Ovary (tissue), 9 donors: ENCODE results near the gene ERN1. TPM values are rescaled to one million over a fixed set of nuclear protein-coding genes. Genes with fewer than 3 reads are reported as not detected.

ENCODE experiments used
- DNase-seq, 5 donors: peaks; one replicate each; pipeline ENCODE4 v3.0.0-alpha.2; 2019 to 2020
- H3K27ac ChIP-seq, 2 donors: fragments of 200-600 bp; one replicate each; pipeline versions ENCODE4 v1.5.1 to v1.8.0; 2019 to 2022
- H3K27me3 ChIP-seq: fragments of 200-600 bp; one replicate; pipeline ENCODE4 v1.8.0; 2022
- H3K36me3 ChIP-seq: fragments of 200-600 bp; sonication (generic); one replicate; pipeline ENCODE4 v1.5.1; 2019
- H3K4me1 ChIP-seq: one replicate; pipeline ENCODE4 v1.8.1; 2013; ENCODE audit warnings: mild to moderate bottlenecking, moderate library complexity; ENCODE audit not compliant: insufficient read depth
- H3K4me3 ChIP-seq: fragments of 200-600 bp; sonication (generic); one replicate; pipeline ENCODE4 v1.5.1; 2017
- H3K9me3 ChIP-seq, 2 donors: fragments of 200-600 bp in 1 of 2; sonication (generic) in 1 of 2; one replicate each; pipeline versions ENCODE4 v1.5.1 to v1.8.1; 2013 to 2019; ENCODE audit warnings: mild to moderate bottlenecking in 1 of 2, moderate library complexity in 1 of 2
- CTCF ChIP-seq, 3 donors: fragments of 450-650 bp in 2 of 3; fragments of 200-600 bp in 1 of 3; IDR thresholded peaks; one replicate each; pipeline versions ENCODE4 v1.5.1 to v1.8.0; 2016 to 2022; ENCODE audit warnings: antibody characterized with exemption in 3 of 3, mild to moderate bottlenecking in 1 of 3
- EP300 ChIP-seq: sonication (generic); formaldehyde crosslinking; IDR thresholded peaks from one replicate; pipeline ENCODE4 v1.6.1; 2017; ENCODE audit warnings: antibody characterized with exemption
- POLR2A ChIP-seq: fragments of 450-650 bp; IDR thresholded peaks from one replicate; pipeline ENCODE4 v1.6.1; 2017; ENCODE audit warnings: antibody characterized with exemption, mild to moderate bottlenecking, moderate library complexity
- WGBS, 3 donors: extraction: QIAGEN DNeasy Blood & Tissue Kit in 1 of 3; methylation state at CpG; one replicate each; pipeline versions ENCODE4 v1.1.5 to v1.1.7; 2013 to 2017; 5-methylcytosine and 5-hydroxymethylcytosine counted together
- intact Hi-C, 4 donors: fragments of 100-400 bp; cut with DNase I; formaldehyde crosslinking; loops; one replicate each; pipeline versions ENCODE4 v1.11.0 to v1.15.1; 2022 to 2023
- polyA plus RNA-seq, 2 donors: library from polyadenylated mRNA; stranded (reverse); fragments of 200-250 nt in 1 of 2; fragments of 350-450 nt in 1 of 2; fragmentation: Illumina TruSeq in 1 of 2; extraction: RNeasy Lipid Tissue Mini Kit (QIAGEN cat#74804) in 1 of 2; gene quantifications; one replicate each; pipeline ENCODE4 v1.2.3, GENCODE V29; 2013 to 2014
- total RNA-seq, 7 donors: library from RNA; depleted of rRNA in 2 of 7; stranded (reverse); fragments of >200 nt in 2 of 7; fragmentation: NEBNext Ultra II Directional in 3 of 7; extraction: Animal tissue kit (Norgen Biotek cat#: 25700) in 3 of 7; gene quantifications; one replicate each; pipeline versions ENCODE4 v1.1.0 to v1.2.4, GENCODE V29; 2016 to 2023
- donor health status: DM: no; HTN: no; CAD: no; lungs with moderate emphysema.
- donor health status: DM: no; HTN: no; CAD: no.
- donor health status: Bipolar disorder and iron deficiency.
- donor health status: DM: yes; HTN: yes; CAD: no.
- donor health status: DM: no; HTN: no; CAD: no.
- donor health status: DM: yes; HTN: yes; CAD: no.

ERN1 gene
- total and polyA plus RNA-seq, 9 donors: 8.1 to 73.4 (median 30.4) TPM

DNA sequence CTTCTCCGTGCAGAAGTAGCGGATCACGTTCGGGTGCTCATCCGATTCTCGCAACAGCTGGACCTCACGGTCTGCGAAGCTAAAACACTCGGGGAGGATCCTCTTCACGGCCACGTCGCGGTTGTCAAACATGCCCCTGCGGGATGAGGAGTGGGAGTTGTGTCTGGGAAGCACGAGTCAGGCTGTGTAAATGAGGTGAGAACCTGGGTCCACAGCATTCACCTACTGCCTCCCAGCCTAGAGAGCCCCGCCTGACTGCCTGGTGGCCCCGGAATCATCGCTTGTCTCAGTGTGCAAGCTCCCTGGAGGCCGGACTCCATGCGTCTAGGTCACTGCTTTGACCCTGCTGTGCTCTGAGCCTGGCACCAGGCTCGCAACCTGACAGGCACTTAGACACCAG is 75.6 kb downstream of the ERN1 start:
- H3K36me3 ChIP-seq: no peaks in the 10 kb centered on the region
- H3K27ac ChIP-seq: no peak overlapping the region
- intact Hi-C loops: no loop called here
- TF ChIP-seq EP300: no peak
- no peaks in the 10 kb centered on the region for H3K4me1 ChIP-seq
- no peaks in the 10 kb centered on the region for H3K9me3 ChIP-seq
- 91 to 93% (median 93%) methylated on average over 21 of the region's 21 CpGs for WGBS, 3 donors
- no peaks in the 10 kb centered on the region for H3K27me3 ChIP-seq
- DNase-seq: no peak
- H3K4me3 ChIP-seq: no peak overlapping the region

GRCh38 chr17:64053101-64053500 is 76.8 kb downstream of the ERN1 start:
- no peaks in the 10 kb centered on the region for H3K36me3 ChIP-seq
- TF ChIP-seq CTCF (IDR thresholded peaks at IDR 0.05) (no peak), EP300 (no peak), POLR2A (no peak)
- no peaks in the 10 kb centered on the region for H3K9me3 ChIP-seq
- no peak for DNase-seq
- no peak overlapping the region for H3K27ac ChIP-seq
- intact Hi-C loops: no loop called here
- H3K27me3 ChIP-seq: no peaks in the 10 kb centered on the region
- H3K4me1 ChIP-seq: no peaks in the 10 kb centered on the region
- H3K4me3 ChIP-seq: no peak overlapping the region
- 93 to 96% (median 94%) methylated on average over 10 of the region's 10 CpGs for WGBS, 3 donors

- no peak for TF ChIP-seq EP300
- no peak for TF ChIP-seq POLR2A
- TF ChIP-seq CTCF (IDR thresholded peaks at IDR 0.05): no peak
- Histone ChIP-seq H3K4me1 (no peaks in the 10 kb centered on the region), H3K4me3 (no peak overlapping the region), H3K36me3 (no peaks in the 10 kb centered on the region), H3K27me3 (no peaks in the 10 kb centered on the region), H3K9me3 (no peaks in the 10 kb centered on the region), H3K27ac (no peak overlapping the region)
- DNase-seq: no peak
- WGBS, 3 donors: 67 to 80% (median 79%) methylated on average over 1 of the region's 1 CpG
- intact Hi-C loops: no loop called here
These were observed 78.8 kb downstream of the ERN1 start for GRCh38 chr17:64051153-64051552.

GRCh38 chr17:64048805-64049204 is 81.1 kb downstream of the ERN1 start:
- H3K27me3 ChIP-seq: no peaks in the 10 kb centered on the region
- no peaks in the 10 kb centered on the region for H3K36me3 ChIP-seq
- DNase-seq: no peak
- intact Hi-C loops: no loop called here
- H3K27ac ChIP-seq: no peak overlapping the region
- TF ChIP-seq POLR2A (no peak), EP300 (no peak), CTCF (IDR thresholded peaks at IDR 0.05) (no peak)
- WGBS, 3 donors: 82 to 87% (median 84%) methylated on average over 9 of the region's 9 CpGs
- H3K4me3 ChIP-seq: no peak overlapping the region
- no peaks in the 10 kb centered on the region for H3K4me1 ChIP-seq
- H3K9me3 ChIP-seq: no peaks in the 10 kb centered on the region

DNA sequence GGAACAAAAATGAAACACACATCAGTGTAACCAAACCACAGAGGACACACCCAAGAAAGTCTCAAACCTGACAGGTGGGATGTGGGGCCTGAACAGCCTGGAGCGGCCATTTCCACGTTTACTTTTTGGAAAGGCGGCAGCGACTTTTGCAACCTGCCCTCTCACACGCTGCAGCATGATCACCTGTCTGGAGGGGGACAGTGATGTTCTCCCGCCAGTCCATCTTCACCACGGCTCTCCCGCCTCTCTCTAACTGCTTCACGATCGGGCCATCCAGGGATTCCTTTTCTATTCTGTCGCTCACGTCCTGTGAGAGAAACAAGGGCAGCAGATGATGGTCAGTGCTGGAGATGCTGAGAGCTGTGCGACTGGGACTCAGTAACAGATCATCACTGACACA is 84.8 kb downstream of the ERN1 start:
- no peak for TF ChIP-seq POLR2A
- no peak for TF ChIP-seq CTCF (IDR thresholded peaks at IDR 0.05)
- no peak for TF ChIP-seq EP300
- no peak overlapping the region for H3K4me3 ChIP-seq
- no peaks in the 10 kb centered on the region for H3K9me3 ChIP-seq
- H3K27ac ChIP-seq: no peak overlapping the region
- no peak for DNase-seq
- H3K4me1 ChIP-seq: peaks cover 16% of the 10 kb centered on the region
- WGBS, 3 donors: 85 to 89% (median 86%) methylated on average over 13 of the region's 13 CpGs
- intact Hi-C loops: no loop called here
- no peaks in the 10 kb centered on the region for H3K27me3 ChIP-seq
- no peaks in the 10 kb centered on the region for H3K36me3 ChIP-seq
